ENCODE measurements around the gene NFKB1. TPM values are rescaled to one million over a fixed set of nuclear protein-coding genes. Genes with fewer than 3 reads are reported as not detected.

NFKB1 gene
- total and polyA plus RNA-seq, 8 donors = 9.6 to 36.5 (median 21.2) TPM

GRCh38 chr4:102511830-102512605 lies 10.9 kb downstream of the NFKB1 start:
- Histone ChIP-seq H3K27ac (no peak overlapping the region), H3K4me1 (peaks cover 0 to 26% (median 17%) of the 10 kb centered on the region in 4 donors), H3K27me3 (no peaks in the 10 kb centered on the region), H3K36me3 (no peaks in the 10 kb centered on the region), H3K4me3 (no peak overlapping the region), H3K9me3 (no peaks in the 10 kb centered on the region)
- no peak for DNase-seq
- 89 to 96% (median 93%) methylated on average over 5 of the region's 5 CpGs for WGBS, 5 donors
- intact Hi-C loops (cut with DNase I; ENCODE audit: low total_unique reads) = no loop called here
- TF ChIP-seq POLR2A (IDR thresholded peaks at IDR 0.05) (no peak), CTCF (IDR thresholded peaks at IDR 0.05) (no peak), POLR2AphosphoS5 (IDR thresholded peaks at IDR 0.05) (no peak), EP300 (IDR thresholded peaks at IDR 0.05) (no peak)

- no peak overlapping the region for H3K27ac ChIP-seq
- no peak for DNase-seq
- 73 to 85% (median 82%) methylated on average over 6 of the region's 6 CpGs for WGBS, 5 donors
- no peaks in the 10 kb centered on the region for H3K9me3 ChIP-seq
- H3K4me3 ChIP-seq = no peak overlapping the region
- H3K27me3 ChIP-seq = no peaks in the 10 kb centered on the region
- peaks cover 5 to 34% (median 24%) of the 10 kb centered on the region in 4 donors for H3K4me1 ChIP-seq
- intact Hi-C loops (cut with DNase I; ENCODE audit: low total_unique reads) = no loop called here
- H3K36me3 ChIP-seq = no peaks in the 10 kb centered on the region
- TF ChIP-seq POLR2AphosphoS5 (IDR thresholded peaks at IDR 0.05) = no peak
- TF ChIP-seq EP300 (IDR thresholded peaks at IDR 0.05) = no peak
- TF ChIP-seq CTCF (IDR thresholded peaks at IDR 0.05) = no peak
Observed at GRCh38 chr4:102514298-102514964, 13.3 kb downstream of the NFKB1 start.

- Histone ChIP-seq H3K4me1 (peaks cover 5 to 42% (median 18%) of the 10 kb centered on the region in 4 donors), H3K36me3 (no peaks in the 10 kb centered on the region), H3K27ac (no peak overlapping the region), H3K27me3 (no peaks in the 10 kb centered on the region), H3K9me3 (no peaks in the 10 kb centered on the region), H3K4me3 (no peak overlapping the region)
- intact Hi-C loops (cut with DNase I; ENCODE audit: low total_unique reads) = no loop called here
- TF ChIP-seq POLR2A (IDR thresholded peaks at IDR 0.05) (no peak), CTCF (IDR thresholded peaks at IDR 0.05) (no peak), POLR2AphosphoS5 (IDR thresholded peaks at IDR 0.05) (no peak), EP300 (IDR thresholded peaks at IDR 0.05) (no peak)
- DNase-seq = no peak
Observed at GRCh38 chr4:102517753-102518152, 16.6 kb downstream of the NFKB1 start.

- H3K36me3 ChIP-seq = no peaks in the 10 kb centered on the region
- TF ChIP-seq CTCF (IDR thresholded peaks at IDR 0.05) (no peak), POLR2A (IDR thresholded peaks at IDR 0.05) (no peak), EP300 (IDR thresholded peaks at IDR 0.05) (no peak), POLR2AphosphoS5 (IDR thresholded peaks at IDR 0.05) (no peak)
- DNase-seq = peak in 1 of 2 donors; percentile 21
- no peaks in the 10 kb centered on the region for H3K9me3 ChIP-seq
- no peak overlapping the region for H3K4me3 ChIP-seq
- WGBS, 5 donors = 65 to 80% (median 69%) methylated on average over 2 of the region's 2 CpGs
- peaks cover 5 to 48% (median 21%) of the 10 kb centered on the region in 4 donors for H3K4me1 ChIP-seq
- no peak overlapping the region for H3K27ac ChIP-seq
- H3K27me3 ChIP-seq = no peaks in the 10 kb centered on the region
- intact Hi-C loops (cut with DNase I; ENCODE audit: low total_unique reads) = no loop called here
Observed at GRCh38 chr4:102518703-102519131, 17.6 kb downstream of the NFKB1 start.
